Body of pancreas (tissue), 4 donors: ENCODE data around the gene MTRFR.

ENCODE experiments used
- CTCF ChIP-seq, 7 experiments: fragments of 450-650 bp in 4 of 7; fragments of 200-600 bp in 3 of 7; sonication (generic) in 3 of 7; IDR thresholded peaks; one replicate each; pipeline ENCODE4 v1.5.1; 2016 to 2019; ENCODE audit warnings: antibody characterized with exemption in 7 of 7
- POLR2A ChIP-seq, 3 donors: fragments of 450-650 bp; IDR thresholded peaks; one replicate each; pipeline ENCODE4 v1.6.1; 2016; ENCODE audit warnings: antibody characterized with exemption in 3 of 3, mild to moderate bottlenecking in 2 of 3

- TF ChIP-seq POLR2A (IDR thresholded peaks at IDR 0.05) (no peak), CTCF (IDR thresholded peaks at IDR 0.05) (no peak)
Observed at GRCh38 chr12:123250471-123251383, 17.5 kb downstream of the MTRFR start.
